NCI-H2196 treated with DMSO at 0.1 percent for 48 hours (cell line): ENCODE data around the gene TNNC1.

Experiments
- DNase-seq: peaks from one replicate; lab custom pipeline; 2025; ENCODE audit not compliant: unreplicated experiment; lab: John Stamatoyannopoulos, UW

The TNNC1 gene

GRCh38 chr3:52432225-52432624 is 21.6 kb downstream of the TNNC1 start:
- DNase-seq = no peak

- no peak for DNase-seq
Measured at GRCh38 chr3:52431459-52432223, 22.2 kb downstream of the TNNC1 start.

- DNase-seq = no peak
Measured at GRCh38 chr3:52430416-52430810, 23.4 kb downstream of the TNNC1 start.

- no peak for DNase-seq
Measured at GRCh38 chr3:52429779-52430415, 23.9 kb downstream of the TNNC1 start.

GRCh38 chr3:52429031-52429430 is 24.8 kb downstream of the TNNC1 start:
- DNase-seq = no peak

- DNase-seq = no peak
Measured at GRCh38 chr3:52428151-52429005, 25.5 kb downstream of the TNNC1 start.

GRCh38 chr3:52423173-52423572 is 30.7 kb downstream of the TNNC1 start:
- no peak for DNase-seq

- DNase-seq = no peak
Measured at GRCh38 chr3:52422669-52423068, 31.2 kb downstream of the TNNC1 start.

- DNase-seq = no peak
Measured at GRCh38 chr3:52420388-52420787, 33.5 kb downstream of the TNNC1 start.

GRCh38 chr3:52415800-52416199 is 38.0 kb downstream of the TNNC1 start:
- no peak for DNase-seq

GRCh38 chr3:52408466-52408865 is 45.4 kb downstream of the TNNC1 start:
- no peak for DNase-seq

- no peak for DNase-seq
Measured at GRCh38 chr3:52407779-52408178, 46.1 kb downstream of the TNNC1 start.

GRCh38 chr3:52406791-52407510 is 46.9 kb downstream of the TNNC1 start:
- DNase-seq = no peak

GRCh38 chr3:52406231-52406661 is 47.6 kb downstream of the TNNC1 start:
- no peak for DNase-seq

- no peak for DNase-seq
Measured at GRCh38 chr3:52405601-52406110, 48.2 kb downstream of the TNNC1 start.

GRCh38 chr3:52405066-52405465 is 48.8 kb downstream of the TNNC1 start:
- DNase-seq = no peak

GRCh38 chr3:52404391-52404790 is 49.5 kb downstream of the TNNC1 start:
- no peak for DNase-seq

GRCh38 chr3:52403955-52404354 is 49.9 kb downstream of the TNNC1 start:
- DNase-seq = no peak

GRCh38 chr3:52403271-52403841 is 50.5 kb downstream of the TNNC1 start:
- no peak for DNase-seq

- no peak for DNase-seq
Measured at GRCh38 chr3:52402706-52403270, 51.1 kb downstream of the TNNC1 start.
